ENCODE measurements around the gene EHD3. TPM values are rescaled to one million over a fixed set of nuclear protein-coding genes. Genes with fewer than 3 reads are reported as not detected.

Gene EHD3
- total RNA-seq, 4 donors from 2014 or later = 8.3 to 12.6 (median 9.3) TPM

GRCh38 chr2:31304816-31305215 lies 70.9 kb downstream of the EHD3 start:
- 69 to 81% methylated on average over 2 of the region's 2 CpGs for WGBS, 2 donors
- H3K36me3 ChIP-seq = no peaks in the 10 kb centered on the region
- H3K9me3 ChIP-seq = peaks cover 0 to 3% (median 0%) of the 10 kb centered on the region in 4 donors
- TF ChIP-seq POLR2A (IDR thresholded peaks at IDR 0.05) (no peak), EP300 (IDR thresholded peaks at IDR 0.05) (no peak), CTCF (IDR thresholded peaks at IDR 0.05) (no peak)
- H3K27ac ChIP-seq = no peak overlapping the region
- H3K27me3 ChIP-seq = no peaks in the 10 kb centered on the region
- DNase-seq (ENCODE audit: low spot score in 2 of 2) = no peak
- no peaks in the 10 kb centered on the region for H3K4me1 ChIP-seq
- no peak overlapping the region for H3K4me3 ChIP-seq

GRCh38 chr2:31312898-31313297 lies 78.9 kb downstream of the EHD3 start:
- TF ChIP-seq EP300 (IDR thresholded peaks at IDR 0.05) (no peak), POLR2A (IDR thresholded peaks at IDR 0.05) (no peak), CTCF (IDR thresholded peaks at IDR 0.05) (no peak)
- WGBS, 2 donors = 84 to 88% methylated on average over 3 of the region's 3 CpGs
- no peak overlapping the region for H3K4me3 ChIP-seq
- H3K36me3 ChIP-seq = no peaks in the 10 kb centered on the region
- peaks cover 0 to 3% (median 0%) of the 10 kb centered on the region in 4 donors for H3K9me3 ChIP-seq
- no peak overlapping the region for H3K27ac ChIP-seq
- no peaks in the 10 kb centered on the region for H3K27me3 ChIP-seq
- DNase-seq (ENCODE audit: low spot score in 2 of 2) = no peak
- H3K4me1 ChIP-seq = peaks cover 0 to 2% (median under 1%) of the 10 kb centered on the region in 4 donors

- DNase-seq (ENCODE audit: low spot score in 2 of 2) = no peak
- H3K27ac ChIP-seq = no peak overlapping the region
- H3K4me1 ChIP-seq = peaks cover 0 to 15% (median 2%) of the 10 kb centered on the region in 4 donors
- H3K36me3 ChIP-seq = no peaks in the 10 kb centered on the region
- TF ChIP-seq POLR2A (IDR thresholded peaks at IDR 0.05) (no peak), CTCF (IDR thresholded peaks at IDR 0.05) (no peak), EP300 (IDR thresholded peaks at IDR 0.05) (no peak)
- 76 to 91% methylated on average over 2 of the region's 2 CpGs for WGBS, 2 donors
- peaks cover 0 to under 1% (median 0%) of the 10 kb centered on the region in 4 donors for H3K9me3 ChIP-seq
- H3K4me3 ChIP-seq = no peak overlapping the region
- H3K27me3 ChIP-seq = no peaks in the 10 kb centered on the region
Measured at GRCh38 chr2:31314761-31315160, 80.8 kb downstream of the EHD3 start.

GRCh38 chr2:31317396-31317795 lies 83.4 kb downstream of the EHD3 start:
- no peak overlapping the region for H3K4me3 ChIP-seq
- no peak for DNase-seq (ENCODE audit: low spot score in 2 of 2)
- TF ChIP-seq EP300 (IDR thresholded peaks at IDR 0.05) = no peak
- TF ChIP-seq CTCF (IDR thresholded peaks at IDR 0.05) = no peak
- TF ChIP-seq POLR2A (IDR thresholded peaks at IDR 0.05) = no peak
- no peaks in the 10 kb centered on the region for H3K36me3 ChIP-seq
- H3K4me1 ChIP-seq = peaks cover 0 to 15% (median 2%) of the 10 kb centered on the region in 4 donors
- no peak overlapping the region for H3K27ac ChIP-seq
- no peaks in the 10 kb centered on the region for H3K27me3 ChIP-seq
- 63 to 65% methylated on average over 3 of the region's 3 CpGs for WGBS, 2 donors
- no peaks in the 10 kb centered on the region for H3K9me3 ChIP-seq

- Histone ChIP-seq H3K9me3 (no peaks in the 10 kb centered on the region), H3K27me3 (no peaks in the 10 kb centered on the region), H3K4me1 (peaks cover 0 to 15% (median 2%) of the 10 kb centered on the region in 4 donors), H3K27ac (peak overlapping the region in 2 of 4 donors; percentile 15 to 40), H3K36me3 (no peaks in the 10 kb centered on the region), H3K4me3 (no peak overlapping the region)
- TF ChIP-seq CTCF (IDR thresholded peaks at IDR 0.05) = no peak
- TF ChIP-seq EP300 (IDR thresholded peaks at IDR 0.05) = peak in 1 of 2 donors; percentile 10
- no peak for TF ChIP-seq POLR2A (IDR thresholded peaks at IDR 0.05)
- peak in 1 of 2 donors; percentile 8 for DNase-seq (ENCODE audit: low spot score in 2 of 2)
- WGBS, 2 donors = 57 to 70% methylated on average over 11 of the region's 11 CpGs
Measured at GRCh38 chr2:31318361-31319336, 84.7 kb downstream of the EHD3 start.
